HG03060 (cell line): ENCODE results near the gene CEP131.

ENCODE experiments used
- ATAC-seq: cut with Tn5 transposase; IDR thresholded peaks from one replicate; pipeline ENCODE4 v1.9.1; 2021; ENCODE audit warnings: low read depth, moderate number of reproducible peaks; ENCODE audit not compliant: unreplicated experiment

Gene CEP131

DNA sequence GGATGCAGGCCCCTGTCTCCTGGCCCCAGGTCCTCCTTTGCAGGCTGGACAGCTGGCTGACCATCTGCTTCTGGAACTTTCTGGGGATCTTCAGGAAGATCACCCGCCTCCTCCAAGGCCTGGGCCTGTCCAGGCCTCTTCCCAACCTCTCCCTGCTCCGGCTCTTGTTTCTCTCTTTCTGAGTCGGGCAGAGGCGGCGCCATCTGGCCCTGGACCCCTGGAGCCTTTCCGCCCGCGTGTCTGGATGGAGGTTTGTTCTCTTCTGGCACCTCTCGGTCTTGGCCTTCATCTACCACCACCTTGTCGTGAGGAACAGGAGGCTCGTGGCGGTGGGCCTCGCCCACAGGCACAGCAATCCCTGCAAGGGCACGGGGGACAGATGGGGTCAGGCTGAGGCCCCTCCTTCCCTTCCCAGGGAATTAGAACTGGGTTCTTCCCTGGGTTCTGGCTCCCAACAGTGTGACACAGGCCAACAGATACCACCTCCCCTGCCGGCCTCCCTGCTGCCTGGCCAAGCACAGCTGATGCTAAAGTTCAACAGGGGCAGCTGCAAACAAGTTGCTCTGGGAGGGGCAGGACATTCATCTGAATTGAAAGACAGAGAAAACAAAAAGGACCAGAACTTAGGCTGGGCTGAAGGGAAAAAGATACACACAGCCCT lies 29.7 kb upstream of the CEP131 start:
- no peak for ATAC-seq

DNA sequence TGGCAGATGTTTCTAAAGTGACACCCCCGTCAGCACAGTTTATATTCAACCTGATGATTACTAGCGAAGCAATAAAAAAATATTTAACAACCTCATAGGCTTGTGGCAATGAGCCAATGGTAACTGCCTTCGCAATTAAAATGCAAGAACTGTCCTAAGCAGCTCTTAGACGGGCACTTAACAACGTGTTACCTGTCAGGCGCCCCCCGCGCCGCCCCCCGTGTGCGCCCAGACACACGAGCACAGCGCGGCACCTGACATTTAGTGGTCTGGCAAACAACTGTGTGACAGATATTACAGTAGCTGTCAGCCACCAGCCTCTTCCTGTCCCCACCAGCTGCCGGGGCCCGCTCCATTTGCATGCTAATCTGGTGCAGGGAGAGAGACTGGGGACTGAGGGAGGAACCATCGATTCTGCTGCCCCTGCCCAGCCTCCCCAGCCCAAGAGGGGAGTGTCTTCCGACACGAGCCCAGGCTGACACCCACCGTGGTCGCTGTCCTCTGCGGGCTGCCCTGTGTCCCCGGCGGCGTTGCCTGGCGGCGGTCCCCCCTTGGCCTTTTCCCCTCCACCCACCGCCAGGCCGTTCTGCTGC lies 29.0 kb upstream of the CEP131 start:
- ATAC-seq, result no peak

GRCh38 chr17:81251094-81251708 lies 28.4 kb upstream of the CEP131 start:
- ATAC-seq, result no peak

DNA sequence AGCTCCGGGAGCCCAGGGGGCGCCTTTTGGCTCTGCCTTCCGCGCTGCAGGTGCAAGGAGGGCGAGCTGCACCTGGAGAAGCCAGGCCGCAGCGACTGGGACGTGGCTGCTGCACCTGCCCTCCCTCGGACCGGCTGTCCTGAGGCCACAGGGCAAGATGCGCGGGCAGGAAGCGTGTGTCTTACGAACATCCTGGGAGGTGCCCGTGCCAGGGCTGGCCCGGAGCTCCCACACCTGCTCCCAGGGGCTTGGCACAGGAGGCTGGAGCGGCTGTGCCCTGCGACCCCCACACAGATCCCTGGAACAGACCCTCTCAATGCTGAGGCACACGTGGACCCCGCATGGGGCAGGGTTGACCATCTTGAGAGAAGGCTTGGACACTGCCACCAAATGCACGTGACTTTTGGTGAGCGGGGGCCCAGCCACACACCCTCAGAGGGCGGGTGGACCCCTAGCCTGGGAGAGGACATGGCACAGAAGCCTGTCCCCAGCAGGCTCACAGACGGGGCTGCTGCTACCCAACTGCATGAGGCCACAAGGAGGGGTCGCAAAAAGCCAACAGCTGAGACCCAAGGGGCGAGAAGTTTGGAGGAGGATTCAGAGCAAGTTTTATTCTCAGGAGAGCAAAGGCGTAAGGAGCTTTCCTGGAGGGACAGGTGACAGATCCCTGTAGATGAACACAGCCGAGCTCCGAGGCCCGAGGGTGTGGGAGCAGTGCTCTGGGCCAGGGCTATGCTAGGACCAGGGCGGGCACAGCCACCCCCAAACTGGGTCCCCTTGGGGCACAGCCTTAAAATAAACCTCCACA lies 27.7 kb upstream of the CEP131 start:
- ATAC-seq, result no peak

DNA sequence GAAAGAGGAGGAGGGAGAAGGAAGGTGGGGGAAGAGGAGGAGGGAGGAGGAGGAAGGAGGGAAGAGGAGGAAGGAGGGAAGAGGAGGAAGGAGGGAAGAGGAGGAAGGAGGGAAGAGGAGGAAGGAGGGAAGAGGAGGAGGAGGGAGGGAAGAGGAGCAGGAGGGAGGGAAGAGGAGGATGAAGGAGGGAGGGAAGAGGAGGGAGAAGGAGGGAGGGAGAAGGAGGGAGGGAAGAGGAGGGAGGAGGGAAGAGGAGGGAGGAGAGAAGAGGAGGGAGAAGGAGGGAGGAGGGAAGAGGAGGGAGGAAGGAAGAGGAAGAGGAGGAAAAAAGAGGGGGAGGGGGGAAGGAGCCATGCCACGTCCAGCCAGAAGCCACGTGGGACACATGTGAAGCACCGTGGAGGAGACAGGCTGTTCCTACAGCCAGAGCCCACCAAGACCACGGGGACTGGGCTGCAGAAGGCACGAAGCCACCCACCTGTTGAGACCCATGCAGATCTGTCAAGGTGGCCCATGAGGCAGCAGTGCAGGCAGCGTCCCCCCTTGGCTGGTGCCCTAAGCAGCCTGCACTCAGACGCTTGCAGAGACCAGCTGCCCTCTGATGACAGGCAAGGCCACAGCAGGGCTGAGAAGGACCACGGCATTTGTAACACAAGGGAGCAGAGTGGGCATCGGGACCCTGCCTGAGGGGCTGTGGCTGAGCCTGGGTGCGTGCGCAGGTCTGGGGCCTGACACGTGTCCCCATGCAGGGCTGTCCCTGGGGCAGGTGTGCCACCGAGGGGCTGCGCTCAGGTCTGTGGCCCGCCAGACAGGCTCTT lies 26.7 kb upstream of the CEP131 start:
- ATAC-seq, result no peak

DNA sequence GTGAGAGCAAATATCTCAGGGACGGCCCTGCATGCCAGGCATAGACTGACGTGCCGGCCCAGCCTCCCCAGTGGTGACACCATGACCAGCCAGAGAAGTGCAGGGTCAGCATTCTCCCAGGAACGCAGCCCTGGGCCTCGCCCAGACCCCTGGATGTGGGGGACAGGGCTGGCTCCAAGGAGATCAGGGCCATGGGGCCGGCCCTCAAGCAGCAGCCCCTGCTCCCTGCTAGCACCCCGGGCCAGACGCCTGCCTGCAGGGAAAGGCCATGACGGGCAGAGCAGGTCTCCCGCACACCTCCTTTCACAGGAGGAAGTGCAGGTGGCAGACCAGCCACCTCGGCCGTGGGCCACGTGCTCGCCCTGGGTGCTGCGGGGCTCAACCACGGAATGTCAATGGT lies 25.9 kb upstream of the CEP131 start:
- no peak for ATAC-seq

DNA sequence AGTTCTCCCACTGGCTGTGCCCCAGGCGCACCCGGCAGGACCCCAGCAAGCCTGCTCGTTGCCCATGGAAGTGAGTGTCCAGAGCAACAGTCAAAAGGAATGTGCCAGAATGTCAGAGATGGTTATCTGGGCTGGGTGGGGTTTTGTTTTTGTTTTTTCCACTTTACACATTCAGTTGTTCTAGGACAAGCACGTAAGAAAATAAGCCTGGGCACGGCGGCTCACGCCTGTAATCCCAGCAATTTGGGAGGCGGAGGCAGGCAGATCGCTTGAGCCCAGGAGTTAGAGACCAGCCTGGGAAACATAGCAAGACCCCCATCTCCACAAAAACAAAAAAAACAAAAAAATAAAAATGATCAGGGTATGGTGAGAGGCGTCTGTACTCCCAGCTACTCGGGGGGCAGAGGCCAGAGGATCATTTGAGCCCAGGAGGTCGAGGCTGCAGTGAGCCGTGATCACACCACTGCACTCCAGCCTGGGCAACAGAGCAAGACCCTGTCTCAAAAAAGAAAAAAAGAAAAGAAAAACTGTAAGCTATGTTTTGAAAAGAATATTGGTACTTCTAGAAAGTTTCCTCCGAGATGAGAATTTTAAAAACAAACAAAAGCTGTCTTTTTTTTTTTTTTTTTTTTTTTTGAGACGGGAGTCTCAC lies 24.7 kb upstream of the CEP131 start:
- ATAC-seq, result no peak

DNA sequence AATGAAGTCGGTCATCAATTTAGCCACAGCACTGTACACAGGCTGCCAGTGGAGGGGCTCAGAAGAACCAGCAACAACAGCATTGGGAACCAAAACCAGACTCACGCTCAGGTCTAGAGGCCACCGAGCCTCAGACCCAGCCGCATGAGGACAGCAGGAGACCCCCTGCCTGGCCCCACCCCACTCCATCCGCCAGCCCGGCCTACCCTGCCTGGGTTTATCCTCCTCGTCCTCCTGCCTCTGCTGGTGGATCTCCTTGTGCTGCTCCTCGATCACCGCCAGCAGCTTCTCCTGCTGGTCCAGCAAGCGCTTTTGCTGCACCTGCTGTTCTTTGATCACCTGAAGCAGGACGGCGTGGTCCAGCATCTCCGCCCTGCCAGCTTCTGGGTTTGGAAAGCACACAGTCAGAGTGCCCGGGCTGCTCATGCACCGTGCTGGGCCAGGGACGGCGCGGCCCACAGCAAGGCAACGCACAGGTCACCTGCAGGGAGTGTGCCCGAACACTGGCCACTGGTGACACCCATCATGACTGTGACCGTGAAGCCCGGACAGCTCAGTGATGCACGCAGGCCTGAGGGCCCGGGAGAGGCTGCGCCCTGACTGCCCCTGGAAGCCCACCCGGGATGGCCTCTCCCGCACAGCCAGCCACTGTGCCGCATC lies 24.0 kb upstream of the CEP131 start:
- ATAC-seq, result no peak

DNA sequence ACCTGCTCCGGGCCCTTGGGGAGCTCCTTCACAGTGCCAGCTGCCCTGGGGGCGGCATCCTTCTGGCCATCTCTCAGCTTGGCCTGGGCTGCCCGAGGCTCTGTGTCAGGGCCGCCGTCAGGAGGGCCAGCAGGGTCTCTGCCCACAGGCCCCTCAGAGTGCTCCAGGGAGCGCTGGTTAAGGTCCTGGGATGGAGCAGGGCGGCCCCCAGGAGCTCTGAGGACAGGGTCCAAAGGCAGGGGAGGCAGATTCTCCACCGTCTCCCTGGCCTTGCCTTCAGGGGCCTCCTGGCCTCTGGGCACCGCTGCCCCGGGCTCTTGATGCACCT lies 23.5 kb upstream of the CEP131 start:
- ATAC-seq, result no peak

GRCh38 chr17:81245665-81246342 lies 23.0 kb upstream of the CEP131 start:
- no peak for ATAC-seq

DNA sequence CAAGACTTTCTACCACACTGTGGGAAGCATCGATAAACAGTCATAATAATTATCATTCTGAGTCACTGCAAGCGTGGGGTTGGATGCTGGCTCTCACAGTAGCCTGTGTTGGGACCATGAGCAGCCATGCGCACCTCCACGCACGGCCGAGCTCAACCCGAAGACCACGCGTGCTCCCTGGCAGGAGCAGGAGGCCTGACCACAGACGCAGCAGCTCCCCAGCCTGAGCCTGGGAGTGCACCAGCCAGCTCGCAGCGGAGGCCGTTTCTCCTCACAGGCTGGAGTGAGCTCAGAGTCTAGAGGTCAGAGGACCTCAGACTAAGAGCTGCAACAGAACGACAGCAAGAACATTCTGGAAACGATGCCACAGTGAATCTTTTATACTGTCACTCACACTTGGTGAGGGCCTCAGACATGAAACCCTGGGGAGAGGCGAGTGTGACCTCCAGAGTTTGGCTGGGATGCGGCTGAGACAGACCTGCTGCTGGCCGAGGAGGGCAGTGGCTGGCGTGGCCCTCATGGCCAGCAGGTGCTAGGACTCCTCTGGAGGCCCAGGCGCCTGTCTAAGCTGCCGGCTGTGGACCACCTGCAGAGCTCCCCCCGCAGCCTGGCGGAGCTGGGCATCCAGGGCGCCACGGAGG lies 22.4 kb upstream of the CEP131 start:
- ATAC-seq, result no peak

DNA sequence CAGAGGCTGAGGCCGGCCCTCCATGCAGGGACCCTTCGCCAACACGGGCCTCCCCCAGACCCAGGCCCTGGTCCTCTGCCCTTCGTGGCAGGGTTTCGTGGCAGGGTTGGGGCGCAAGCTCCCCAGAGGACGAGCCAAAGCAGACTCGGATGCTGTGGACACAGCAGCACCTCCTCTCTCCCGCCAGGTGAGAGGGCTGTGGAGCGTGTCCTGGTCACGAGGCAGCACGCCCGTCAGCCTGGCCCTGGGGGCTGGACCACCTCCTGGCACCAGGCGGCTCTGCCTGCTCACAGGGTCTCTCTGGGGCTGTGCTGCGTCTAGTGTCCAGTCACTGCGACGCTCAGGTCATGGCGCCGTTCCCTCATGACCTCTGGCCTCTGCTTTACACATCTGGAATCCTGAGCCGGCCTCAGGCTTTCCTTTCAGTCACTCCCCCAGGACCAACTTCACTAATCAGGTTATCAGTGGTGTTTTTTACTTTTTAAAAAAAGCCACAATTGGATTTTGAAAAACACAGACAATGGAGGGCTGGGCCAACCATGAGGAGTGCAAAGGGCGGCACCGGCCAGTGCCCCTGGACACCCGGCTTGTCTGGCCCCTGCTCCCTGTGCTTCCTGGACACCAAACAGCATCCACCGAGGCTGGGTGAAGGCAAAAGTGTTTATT lies 21.7 kb upstream of the CEP131 start:
- no peak for ATAC-seq

DNA sequence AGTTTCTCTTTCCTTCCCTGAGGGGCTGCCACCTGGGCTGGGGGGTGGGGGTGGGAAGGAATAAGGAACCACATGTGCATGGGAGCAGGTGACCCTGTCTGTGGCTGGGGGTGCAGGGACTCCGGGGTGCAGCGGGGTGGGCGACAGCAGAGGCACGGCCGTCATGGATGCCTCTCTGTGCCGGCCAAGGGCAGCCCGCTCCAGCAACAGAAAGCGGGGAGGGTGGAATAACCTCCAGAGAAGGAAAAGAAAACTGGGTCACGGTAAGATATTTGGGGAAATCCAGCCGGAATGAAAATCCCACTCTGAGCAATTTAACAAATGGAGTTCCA lies 20.5 kb upstream of the CEP131 start:
- ATAC-seq, result no peak

DNA sequence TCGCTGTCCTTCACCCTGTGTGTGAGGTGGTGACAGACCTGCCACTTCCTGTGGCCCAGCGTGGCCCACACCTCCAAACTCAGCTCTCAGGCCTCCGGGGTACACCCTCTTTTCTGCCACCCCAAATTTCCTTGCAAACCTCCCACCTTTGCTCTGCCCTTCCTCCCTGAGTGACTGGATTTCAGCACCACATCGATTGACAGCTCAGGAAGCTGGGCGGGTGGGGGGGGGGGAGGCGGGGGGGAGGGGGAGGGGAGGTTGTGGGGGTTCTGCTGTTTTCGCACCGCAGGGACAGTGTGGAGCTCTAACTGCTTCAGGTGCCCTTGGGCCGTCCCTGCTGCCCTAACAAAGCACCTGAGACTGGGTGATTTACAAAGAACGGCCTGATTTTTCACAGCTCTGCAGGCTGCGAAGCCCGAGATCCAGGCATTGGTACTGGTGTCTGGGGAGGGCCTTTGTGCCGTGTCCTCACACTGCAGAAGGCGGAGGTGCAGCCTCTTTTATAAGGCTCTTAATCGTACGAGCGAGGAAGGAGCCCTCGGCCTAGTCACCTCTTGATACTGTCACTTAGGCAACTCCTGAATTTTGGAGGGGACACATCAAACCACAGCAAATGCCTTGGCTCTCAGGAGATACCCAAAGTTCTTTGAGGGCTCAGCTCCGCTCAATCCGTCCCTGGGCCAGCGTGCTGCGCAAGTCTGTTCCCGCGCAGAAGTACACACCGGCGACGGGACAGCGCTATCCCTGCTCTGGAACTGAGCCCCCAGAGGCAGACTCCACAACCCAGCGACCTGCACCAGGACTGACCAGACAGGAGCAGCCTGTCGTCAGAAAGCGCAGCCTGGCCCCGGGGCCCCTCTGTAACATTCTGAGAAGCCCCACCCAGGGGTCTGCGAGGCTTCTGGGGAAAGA lies 19.9 kb upstream of the CEP131 start:
- no peak for ATAC-seq

GRCh38 chr17:81241648-81242420 lies 19.1 kb upstream of the CEP131 start:
- ATAC-seq, result no peak

- ATAC-seq, result no peak
These were observed 18.4 kb upstream of the CEP131 start for GRCh38 chr17:81241203-81241602.

GRCh38 chr17:81240761-81241160 lies 18.0 kb upstream of the CEP131 start:
- ATAC-seq, result no peak
